T-helper 22 cell (primary cell): Measurements from ENCODE around the gene KCNJ14.

Experiments used
- DNase-seq: peaks from one replicate; pipeline ENCODE4 v3.0.0-alpha.2; 2020; ENCODE audit warnings: low read depth

Gene KCNJ14

DNA sequence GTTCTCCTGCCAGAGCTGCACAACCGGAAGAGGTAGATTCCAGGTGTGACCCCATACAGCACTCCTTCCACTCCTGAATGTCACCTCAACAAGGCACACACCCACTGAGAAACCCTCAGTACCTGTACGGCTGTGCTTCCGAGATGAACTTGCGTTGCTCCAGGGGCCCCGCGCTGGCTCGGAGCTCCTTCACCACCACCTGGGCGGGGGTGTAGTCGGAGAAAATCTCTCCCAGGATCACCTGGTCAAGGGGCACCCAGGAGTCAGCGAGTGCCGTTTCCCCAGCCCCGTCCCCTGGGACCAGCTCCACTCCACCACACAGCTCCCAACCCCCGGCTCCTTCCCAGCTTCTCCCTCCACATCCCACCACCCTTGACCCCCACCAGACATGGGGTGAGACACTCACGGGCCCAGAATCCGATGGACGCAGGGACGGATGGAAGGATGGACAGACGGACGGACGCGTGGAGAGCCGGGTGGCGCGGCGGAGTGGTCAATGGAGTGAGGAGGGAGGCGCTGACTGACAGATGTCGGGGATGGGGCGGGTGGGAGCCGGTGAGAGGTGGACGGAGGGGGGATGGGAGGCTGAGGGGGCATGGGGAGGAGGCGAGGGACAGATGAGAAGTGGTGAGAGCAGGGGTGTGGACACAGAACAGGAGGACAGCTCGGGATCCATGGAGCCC, 53.5 kb downstream of the KCNJ14 start:
- DNase-seq, result no peak

DNA sequence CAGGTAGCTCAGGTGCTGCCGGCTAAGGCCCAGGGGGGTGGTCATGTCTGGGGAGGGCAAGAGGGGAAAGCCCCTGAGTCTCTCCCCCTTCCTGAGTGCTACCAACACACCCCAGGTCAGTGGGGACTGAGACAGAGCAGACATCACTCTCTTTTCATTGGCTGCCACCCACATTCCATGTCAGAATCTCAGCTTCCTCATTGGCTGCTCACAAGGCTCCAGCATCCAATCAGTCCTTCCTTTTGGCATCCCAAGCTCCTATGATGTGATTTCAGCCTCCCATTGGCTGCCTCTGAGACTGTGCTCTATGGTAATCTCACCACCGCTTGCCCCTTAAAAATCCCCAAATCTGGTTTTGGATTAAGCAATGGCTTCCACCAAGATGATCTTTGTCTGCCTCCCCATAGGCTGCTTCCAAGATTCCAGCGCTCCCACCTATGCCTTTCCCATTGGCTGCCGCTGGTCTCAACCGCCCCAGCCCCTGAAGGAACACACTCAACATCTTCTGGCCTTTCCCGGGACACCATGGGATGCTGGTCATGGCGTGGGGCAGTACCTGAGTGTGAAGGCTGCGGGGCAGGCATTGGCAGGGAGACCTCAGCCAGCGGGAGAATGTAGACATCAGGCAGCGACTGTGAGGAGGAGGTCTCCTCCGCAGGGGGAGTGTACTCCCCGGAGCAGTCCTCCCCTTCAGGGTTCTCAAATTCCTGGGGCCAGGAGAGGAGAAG, 54.3 kb downstream of the KCNJ14 start:
- no peak for DNase-seq

- DNase-seq, result peak; percentile 62
Measured at GRCh38 chr19:48510421-48511268, 55.3 kb downstream of the KCNJ14 start.

GRCh38 chr19:48511321-48511731, 56.0 kb downstream of the KCNJ14 start:
- DNase-seq, result no peak

GRCh38 chr19:48511800-48512503, 56.6 kb downstream of the KCNJ14 start, which contains the start of gene LMTK3:
Gene LMTK3, minus strand, starts transcription at chr19:48511835. Its CDS starts 259 bp downstream, at chr19:48511576.
- DNase-seq, result peak; percentile 85

DNA sequence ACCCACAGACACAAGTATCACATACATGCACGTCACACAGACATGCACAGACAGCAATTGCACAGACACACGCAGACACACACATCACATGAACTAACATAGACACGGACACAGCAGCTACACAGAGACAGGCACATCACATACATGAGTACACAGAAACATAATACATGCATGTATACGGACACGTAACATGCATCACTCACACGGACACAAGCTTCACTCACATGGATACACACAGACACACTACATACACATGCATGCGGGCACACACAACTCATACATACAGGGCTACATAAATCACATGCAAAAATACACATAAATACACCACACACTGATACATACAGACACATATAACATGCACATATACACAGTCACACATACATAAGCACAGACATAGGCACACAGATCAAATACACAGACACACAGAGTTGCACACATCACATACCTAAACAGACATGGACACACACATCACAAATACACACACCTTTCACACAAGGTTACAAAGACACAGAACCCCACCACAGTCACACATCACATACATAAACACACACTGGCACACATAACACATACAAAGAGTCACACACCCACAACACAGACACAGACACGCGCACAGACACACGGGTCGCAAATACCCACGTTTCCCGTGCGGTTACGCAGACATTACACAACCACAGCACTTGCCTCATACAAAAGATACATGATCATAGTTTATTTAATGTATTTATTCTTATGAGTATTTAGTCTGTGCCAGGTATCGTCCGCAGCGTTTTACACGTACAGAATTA, 57.3 kb downstream of the KCNJ14 start:
- no peak for DNase-seq

- peak; percentile 62 for DNase-seq
Measured at GRCh38 chr19:48513289-48514122, 58.1 kb downstream of the KCNJ14 start.

DNA sequence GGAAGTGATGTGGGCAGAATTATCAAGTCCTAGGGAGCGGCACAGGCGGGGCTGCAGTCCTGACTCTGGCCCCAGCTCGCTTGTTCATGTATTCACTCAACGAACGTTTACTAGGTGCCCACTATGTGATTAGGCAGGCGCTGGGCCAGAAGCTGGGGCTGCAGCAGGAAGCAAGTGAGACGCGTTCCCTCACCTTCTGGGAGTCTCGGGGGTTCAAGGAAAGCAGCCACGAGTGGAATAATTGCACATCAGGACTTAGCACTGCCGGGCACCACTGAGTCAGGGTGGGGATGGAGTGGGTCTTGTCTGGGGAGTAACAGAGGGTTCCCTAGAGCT, 58.7 kb downstream of the KCNJ14 start:
- no peak for DNase-seq

DNA sequence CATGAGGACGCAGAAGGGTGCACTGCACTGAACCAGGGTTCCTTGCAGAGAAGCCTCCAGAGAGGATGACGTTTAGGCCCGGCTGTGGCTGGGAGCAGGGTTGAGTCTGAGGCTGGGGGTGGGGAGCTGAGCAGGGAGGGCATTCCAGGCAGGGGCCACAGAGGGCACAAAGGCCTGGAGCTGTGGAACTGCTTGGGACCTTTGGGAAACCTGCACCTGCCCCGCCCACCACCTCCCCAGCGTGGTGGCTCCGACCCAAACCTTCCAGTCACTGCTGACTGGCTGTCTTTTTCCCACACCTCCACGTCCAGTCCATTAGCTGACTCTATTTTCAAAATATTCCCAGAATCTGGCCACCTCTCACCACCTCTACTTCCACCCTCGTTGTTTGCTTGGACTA, 61.2 kb downstream of the KCNJ14 start:
- no peak for DNase-seq
